Midbrain (tissue), 1 donor: ENCODE data around the gene ACTL6B.
A peak's percentile ranks its signal among the peaks of the same experiment; 100 is the strongest.

Experiments used
- DNase-seq: peaks from one replicate; lab custom pipeline; 2025; lab: John Stamatoyannopoulos, UW

ACTL6B gene

DNA sequence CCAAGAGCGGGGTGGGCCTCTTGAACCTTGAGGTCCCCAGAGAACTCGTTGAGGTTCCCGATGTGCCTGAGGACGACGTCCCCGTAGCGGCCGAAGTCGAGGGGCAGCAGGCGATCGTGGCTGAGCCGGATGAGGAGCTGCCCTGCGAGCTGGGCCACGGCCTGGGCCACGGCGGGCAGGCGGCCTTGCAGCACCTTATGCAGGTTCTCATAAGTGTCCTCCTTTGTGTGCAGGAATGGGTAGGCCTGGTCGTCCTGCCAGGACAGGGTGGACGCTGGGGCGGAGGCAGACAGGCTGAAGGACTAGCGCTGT lies 29.1 kb downstream of the ACTL6B start:
- no peak for DNase-seq

DNA sequence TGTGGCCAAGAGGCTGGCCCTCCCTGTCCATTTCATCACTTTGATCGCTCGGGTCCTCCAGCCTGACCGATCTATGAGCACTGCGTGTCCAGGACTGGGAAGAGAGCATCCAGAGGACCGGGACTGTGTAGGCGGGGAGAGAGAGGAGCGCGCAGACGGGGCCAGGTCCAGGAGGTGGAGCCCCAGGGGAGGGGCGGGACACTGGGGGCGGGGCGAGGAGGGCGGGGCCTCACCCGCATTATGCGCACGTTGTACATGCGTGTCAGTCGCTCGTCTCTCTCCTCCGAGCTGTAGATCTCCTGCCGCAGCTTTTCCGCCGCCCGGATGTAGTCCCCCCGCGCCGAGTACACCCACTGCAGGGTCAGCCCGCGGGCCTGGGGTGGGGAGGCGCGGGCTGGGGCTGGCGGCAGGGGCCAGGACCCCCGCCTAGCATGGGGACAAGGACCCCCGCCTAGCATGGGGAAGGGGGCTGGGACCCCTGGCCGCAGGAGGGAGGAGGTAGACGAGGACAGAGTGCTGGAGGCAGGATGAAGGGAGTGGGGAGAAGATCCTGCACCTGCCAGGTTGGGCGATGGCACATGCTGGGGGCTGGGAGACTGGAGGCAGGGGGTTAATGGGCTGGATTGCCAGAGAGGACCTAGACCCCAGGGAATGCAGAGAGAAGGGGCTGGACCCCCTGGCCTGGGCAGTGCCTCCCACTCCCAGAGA lies 29.6 kb downstream of the ACTL6B start:
- DNase-seq: peak; percentile 29

DNA sequence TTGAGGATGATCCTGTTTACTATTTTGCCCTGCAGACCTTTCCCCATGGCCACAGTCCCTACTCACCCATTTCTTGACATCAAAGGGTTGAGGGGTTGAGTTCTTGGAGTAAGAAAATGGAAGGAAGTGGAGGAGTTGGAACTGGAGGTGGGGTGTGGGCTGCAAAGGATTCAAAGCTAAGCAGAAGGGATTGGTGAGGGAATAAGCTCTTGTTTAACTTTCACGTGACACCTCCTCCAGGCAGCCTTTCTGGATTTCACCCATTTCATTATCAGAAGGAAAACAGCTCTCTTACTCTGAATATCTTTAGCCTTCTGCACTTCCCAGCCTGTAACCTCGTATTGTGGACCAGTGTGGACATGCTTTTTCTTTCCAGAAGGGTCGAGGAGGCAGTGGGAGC lies 30.2 kb downstream of the ACTL6B start:
- DNase-seq: no peak

DNA sequence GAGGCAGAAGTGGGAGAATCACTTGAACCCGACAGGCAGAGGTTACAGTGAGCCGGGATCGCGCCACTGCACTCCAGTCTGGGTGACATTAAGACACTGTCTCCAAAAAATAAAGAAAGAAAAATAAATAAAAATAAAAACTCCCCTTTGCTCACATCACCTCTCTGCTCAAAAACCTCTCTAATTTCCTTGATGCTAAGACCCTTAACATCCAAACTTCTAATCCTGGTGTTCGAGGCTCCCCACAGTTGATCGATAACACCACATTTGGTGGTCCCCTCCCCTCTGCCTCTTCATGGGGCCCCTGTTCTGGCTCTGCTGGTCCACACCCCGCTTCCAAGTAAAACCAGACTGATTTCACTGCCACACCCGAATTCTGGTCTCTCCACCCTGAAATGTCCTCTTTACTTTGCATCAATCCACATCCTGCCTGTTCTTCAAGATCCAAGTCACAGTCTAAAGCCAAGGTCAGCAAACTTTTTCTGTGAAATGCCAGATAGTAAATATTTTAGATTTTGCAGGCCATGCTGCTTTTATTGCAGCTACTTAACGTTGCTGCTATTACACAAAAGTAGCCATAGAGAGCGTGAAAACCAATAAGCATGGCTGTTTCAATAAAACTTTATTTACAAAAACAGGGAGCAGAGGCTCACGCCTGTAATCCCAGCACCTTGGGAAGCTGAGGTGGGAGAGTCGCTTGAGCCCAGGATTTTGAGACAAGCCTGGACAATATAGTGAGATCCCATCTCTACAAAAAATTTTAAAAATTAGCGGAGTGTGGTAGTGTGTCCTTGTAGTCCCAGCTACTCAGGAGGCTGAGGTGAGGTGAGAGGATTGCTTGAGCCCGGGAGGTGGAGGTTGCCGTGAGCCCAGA lies 32.1 kb downstream of the ACTL6B start:
- no peak for DNase-seq

DNA sequence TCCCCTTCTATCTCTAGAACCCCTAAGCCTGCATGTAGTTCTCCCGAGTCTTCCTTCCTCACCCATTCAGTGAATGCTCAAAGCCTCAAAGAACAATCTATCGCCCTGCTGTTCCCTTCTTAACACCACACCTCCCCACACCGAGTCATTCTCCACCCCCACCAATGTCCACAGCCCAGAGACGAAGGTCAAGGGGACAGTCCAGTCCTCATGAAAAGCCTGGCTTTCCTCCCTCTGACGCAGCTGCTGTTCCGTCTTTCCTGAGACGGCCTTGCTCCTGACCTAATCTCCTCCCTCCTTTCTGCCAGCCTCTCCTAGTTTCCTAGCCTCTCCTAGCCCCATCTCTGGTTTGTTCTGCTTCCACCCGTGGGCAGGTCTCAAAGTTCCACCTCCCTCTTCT lies 34.7 kb downstream of the ACTL6B start:
- DNase-seq: no peak

DNA sequence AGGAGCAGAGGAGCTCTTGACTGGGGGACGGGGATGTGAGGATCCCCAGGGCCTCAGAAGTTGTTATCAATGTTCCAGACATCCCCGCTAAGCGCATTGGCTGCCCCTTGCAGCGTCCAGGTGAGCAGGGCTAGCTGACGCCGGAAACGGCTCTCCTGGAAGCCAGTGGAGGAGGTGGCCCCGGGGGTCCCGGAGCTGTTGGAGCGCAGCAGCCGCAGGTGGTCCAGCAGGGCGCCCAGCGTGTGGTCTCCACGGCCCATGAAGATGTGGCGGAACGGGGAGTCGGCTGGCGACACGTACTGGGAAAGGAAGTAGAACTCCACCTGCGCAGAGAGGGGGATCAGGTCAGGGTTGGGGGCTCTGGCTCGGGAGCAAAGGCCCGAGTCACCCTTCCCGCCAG lies 35.4 kb downstream of the ACTL6B start:
- no peak for DNase-seq

DNA sequence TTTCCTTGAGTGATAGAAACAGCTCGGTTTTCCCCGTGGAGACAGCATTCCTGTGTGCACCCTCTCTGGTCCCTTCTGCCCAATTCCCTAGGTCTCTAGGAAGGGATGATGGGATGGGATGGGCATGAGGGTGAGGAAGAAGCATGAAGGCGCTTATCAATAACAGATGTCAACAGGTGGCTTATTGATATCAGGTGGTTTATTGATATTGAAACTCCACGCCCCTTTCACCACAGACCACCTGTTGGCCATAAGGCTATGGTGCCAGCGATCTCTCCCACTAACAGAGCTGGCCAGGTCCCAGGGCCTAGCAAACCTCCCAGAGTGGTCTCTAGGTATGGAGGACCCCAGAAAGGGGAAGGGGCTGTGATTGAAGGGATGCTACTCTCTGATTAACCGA lies 36.0 kb downstream of the ACTL6B start:
- no peak for DNase-seq

DNA sequence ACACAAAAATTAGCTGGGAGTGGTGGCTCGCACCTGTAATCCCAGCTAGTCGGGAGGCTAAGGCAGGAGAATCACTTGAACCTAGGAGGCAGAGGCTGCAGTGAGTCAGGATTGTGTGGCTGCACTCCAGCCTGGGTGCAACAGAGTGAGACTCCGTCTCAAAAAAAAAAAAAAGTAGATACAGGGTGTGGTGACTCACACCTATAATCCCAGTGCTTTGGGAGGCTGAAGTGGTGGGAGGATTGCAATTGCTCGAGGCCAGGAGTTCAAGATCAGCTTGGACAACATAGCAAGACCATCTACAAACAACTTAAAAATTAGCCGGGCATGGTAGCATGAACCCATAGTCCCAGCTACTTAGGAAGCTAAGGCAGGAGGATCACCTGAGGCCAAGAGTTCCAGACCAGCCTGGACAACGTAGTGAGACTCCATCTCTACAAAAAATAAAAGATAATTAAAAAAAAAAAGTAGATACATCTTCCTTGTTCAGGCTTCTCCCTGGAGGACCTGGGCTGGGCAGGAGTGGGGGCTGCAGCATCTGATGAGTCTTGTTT lies 41.9 kb downstream of the ACTL6B start:
- DNase-seq: no peak

DNA sequence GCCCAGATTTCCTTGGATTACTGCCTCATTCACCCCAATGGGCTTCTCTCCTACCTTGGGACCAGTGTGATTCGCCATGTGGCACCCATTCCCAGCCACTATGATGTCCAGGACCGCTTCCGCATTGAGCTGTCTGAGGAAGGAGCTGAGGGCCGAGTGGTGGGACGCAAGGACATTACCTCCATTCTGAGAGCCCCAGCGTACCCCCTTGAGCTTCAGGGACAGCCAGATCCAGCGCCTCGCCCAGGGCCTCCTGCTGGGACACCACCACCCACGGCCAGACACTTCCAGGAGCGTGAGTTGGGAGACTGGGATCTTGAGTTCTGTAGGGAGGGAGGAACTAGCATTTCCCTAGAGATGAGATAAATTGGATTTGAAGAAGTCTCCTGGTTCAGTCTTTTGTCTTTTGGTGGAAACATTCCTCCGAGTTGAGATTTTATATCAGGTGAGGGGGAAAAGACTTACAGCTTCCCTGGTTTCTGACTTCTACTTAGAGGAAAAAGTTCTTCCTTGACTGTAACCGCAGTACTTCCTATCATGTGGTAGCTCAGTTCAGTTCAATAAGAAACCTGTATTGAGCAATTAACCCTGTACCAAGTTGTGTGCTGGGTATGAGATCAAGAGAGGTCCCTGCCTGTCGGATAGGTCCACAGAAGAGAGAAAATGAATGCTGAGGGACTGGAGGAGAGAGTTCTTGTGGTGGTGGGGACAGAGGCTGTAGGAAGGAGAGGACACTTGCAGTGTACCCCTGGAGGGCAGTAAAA lies 42.7 kb downstream of the ACTL6B start:
- no peak for DNase-seq

DNA sequence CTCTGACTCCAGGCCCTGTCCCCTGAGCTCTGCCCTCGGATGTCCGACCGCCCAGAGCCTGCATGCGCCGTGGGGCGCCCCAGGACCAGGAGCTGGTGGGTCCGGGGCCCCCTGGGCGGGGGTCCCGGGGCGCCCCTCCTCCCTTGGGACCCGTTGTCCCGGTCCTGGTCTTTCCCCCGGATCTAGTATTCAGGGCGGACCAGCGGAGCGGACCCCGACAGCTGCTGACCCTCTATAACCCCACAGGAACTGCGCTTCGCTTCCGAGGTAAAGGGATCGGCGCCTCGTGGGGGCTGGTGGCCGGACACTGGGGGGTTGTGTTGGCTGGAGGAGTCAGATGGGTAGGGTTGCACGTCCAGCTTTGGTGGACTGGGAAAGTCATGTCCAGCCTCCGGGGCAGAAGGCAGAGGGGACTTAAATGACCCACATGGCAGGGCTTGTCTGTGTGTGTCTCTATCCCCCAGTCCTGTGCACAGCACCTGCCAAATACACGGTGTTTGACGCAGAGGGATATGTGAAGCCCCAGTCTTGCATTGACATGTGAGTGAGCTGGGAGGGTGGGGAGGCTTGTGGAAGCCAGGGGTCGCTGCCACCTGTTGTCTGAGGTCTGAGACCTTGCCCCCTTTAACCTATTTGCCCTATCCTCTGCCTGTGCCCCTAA lies 43.4 kb downstream of the ACTL6B start:
- no peak for DNase-seq

DNA sequence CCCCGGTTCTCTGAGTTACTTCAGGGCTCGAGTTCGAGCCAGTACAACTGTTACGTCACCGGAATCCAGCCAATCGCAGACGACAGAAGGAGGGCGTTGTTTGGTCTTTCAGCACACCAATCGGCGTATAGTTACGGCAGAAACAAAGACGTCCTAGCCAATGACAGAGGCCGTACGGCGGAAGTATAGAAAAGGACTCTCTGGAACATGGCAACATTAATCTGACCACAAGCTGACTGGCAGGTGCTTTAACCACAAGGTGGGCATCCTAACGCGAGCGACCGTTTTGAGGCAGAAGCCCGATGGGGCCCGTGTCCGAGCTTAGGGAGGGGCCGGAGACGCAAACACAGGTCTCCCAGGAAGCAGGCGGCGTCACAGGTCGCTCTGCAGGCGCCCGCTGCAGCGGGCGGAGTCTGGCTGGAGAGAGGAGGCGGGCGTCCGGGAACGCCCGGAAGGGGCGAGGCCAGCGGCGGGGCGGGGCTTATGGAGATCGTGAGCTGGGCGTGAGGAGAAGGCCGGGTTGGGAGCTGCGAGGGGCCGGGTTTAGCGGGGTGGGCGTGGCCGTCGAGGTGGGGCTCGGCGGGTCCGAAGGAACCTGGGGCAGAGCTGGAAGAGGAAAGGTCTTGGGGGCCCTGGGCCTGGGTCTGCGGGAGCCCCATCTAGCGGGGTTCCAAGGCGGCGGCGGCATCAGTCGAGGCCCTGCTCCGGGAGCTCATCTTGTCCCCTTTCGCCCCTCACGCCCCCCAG lies 44.1 kb downstream of the ACTL6B start, which contains the start of gene MOSPD3:
Gene MOSPD3 (plus strand): TSS at position 558 of the 747 bp plus-strand sequence. CDS start 252 bp downstream, outside the sequence.
- DNase-seq: peak; percentile 99

DNA sequence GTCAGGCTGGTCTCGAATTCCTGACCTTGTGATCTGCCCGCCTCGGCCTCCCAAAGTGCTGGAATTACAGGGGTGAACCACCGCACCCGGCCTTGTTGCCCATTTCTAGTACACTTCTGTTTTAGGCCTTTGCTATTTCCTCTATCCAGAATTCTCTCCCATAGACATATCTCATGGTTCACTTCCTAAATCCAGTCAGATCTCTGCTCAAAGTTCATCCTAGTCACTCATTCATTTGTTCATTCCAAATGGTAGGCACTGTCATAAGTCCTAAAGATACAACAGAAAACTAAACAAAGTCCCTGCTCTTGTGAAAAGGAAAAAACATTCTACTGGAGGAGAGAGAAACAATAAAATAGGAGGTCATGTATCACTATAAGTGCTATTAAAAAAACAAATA lies 46.3 kb downstream of the ACTL6B start:
- DNase-seq: no peak

DNA sequence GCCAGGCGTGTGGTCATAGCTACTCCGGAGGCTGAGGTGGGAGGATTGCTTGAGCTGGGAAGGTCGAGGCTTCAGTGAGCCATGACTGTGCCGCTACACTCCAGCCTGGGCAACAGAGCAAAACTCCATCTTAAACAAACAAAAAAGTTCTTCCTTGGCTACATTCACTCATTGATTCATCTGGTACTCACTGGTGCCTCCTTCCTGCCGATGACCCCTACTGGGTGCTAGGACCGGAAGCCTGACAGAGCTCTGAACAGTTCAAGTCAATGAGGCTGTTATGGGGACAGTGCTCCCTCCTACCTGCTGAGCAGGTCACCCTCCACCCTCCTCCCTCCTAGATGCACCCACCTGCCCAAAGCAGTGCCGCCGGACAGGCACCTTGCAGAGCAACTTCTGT lies 49.1 kb downstream of the ACTL6B start:
- DNase-seq: no peak

DNA sequence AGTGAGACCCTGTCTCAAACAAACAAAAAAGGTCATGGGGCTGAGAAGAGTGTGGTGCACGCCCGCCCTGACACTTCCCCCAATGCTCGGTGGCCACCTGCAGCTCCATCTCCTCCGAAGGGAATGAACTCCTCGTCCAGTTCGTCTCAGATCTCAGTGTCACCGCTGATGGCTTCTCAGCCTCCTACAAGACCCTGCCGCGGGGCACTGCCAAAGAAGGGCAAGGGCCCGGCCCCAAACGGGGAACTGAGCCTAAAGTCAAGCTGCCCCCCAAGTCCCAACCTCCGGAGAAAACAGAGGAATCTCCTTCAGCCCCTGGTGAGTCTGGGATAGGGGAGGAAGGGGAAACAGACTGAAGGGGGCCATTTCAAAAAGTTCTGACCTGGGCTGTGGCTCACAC lies 49.9 kb downstream of the ACTL6B start:
- no peak for DNase-seq

DNA sequence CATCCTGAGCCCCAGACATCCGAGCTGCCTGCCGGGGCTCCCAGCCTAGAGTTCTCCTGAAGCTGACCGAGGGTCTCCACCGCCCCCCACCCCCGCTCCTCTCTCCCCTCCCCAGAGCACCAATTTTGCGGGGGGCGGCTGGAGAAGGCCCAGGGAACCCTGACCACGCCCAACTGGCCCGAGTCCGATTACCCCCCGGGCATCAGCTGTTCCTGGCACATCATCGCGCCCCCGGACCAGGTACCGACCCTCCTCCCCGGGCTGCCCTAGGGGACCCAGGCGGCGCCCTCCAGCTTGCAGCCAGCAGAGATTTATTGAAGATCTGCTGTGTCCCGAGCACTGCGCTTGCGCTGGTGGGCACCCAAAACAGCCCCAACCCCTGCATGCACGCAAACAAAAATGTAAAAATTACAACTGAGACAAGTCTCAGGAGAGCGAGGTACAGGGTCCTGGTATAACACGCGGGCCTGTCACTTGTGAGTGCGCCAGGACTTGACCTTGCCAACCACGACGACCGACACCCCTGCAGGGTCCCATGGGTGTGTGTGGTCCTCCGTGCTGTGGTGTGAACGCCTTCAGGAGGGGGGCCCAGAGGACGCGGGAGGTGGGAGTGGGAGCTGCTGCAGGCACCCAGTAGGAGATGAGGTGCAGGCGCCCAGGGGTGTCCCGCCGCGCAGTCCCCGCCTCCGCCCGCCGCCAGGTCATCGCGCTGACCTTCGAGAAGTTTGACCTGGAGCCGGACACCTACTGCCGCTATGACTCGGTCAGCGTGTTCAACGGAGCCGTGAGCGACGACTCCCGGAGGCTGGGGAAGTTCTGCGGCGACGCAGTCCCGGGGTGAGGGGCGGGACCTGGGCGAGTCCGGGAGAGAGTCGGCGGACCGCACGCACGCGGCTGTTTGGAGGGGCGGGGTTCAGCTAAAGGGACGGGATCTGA lies 51.0 kb downstream of the ACTL6B start:
- no peak for DNase-seq

DNA sequence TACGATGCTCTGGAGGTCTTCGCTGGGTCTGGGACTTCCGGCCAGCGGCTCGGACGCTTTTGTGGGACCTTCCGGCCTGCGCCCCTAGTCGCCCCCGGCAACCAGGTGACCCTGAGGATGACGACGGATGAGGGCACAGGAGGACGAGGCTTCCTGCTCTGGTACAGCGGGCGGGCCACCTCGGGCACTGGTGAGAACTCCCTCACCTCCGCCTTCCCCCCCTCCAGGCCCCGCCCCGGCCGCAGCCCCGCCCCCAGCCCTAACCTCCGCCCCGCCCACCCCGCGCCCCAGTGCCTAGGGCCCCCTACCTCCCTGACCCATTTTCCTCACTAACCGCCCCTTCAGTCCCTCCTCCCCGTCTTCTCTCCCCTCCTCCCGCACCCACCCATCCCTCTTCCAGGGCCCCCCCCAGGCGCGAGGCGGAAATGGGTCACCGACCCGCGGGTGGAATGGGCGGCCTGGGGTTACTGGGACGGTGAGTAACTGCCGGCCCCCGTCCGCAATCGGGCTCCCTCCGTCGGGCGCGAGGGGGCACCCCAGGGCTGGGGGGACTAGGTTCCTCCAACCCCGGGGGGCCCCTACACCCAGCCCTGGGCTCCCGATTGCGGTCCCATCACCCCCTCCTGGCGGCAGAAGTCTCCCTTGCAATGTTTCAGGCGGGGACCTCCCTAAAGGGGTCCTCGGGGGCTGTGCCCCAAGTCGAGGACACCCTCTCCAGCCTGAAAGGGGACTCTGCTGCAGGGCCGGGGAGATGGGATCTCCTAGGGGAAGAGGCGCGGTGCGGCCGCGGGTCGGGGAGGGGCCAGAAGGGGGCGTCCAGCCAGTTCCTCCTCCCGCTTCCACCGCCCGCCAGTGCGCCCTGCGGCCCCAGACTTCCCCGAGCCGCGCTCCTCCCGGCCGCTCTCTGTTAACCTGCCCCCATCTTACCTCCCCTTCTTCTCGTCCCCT lies 51.9 kb downstream of the ACTL6B start:
- DNase-seq: peak; percentile 44

DNA sequence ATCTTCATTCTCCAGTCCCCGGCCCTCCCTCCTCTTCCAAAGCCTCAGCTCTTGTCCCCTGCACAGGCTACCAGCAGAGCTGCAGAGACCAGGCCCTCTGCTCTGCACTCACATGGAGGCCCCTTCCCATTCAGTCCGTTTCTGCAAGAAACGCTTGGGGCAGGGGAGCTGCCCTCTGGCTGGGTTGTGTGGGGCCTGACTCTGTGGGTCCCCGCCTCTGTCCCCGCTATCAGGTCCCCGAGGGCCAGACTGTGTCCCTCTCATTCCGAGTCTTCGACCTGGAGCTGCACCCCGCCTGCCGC lies 52.6 kb downstream of the ACTL6B start:
- no peak for DNase-seq

DNA sequence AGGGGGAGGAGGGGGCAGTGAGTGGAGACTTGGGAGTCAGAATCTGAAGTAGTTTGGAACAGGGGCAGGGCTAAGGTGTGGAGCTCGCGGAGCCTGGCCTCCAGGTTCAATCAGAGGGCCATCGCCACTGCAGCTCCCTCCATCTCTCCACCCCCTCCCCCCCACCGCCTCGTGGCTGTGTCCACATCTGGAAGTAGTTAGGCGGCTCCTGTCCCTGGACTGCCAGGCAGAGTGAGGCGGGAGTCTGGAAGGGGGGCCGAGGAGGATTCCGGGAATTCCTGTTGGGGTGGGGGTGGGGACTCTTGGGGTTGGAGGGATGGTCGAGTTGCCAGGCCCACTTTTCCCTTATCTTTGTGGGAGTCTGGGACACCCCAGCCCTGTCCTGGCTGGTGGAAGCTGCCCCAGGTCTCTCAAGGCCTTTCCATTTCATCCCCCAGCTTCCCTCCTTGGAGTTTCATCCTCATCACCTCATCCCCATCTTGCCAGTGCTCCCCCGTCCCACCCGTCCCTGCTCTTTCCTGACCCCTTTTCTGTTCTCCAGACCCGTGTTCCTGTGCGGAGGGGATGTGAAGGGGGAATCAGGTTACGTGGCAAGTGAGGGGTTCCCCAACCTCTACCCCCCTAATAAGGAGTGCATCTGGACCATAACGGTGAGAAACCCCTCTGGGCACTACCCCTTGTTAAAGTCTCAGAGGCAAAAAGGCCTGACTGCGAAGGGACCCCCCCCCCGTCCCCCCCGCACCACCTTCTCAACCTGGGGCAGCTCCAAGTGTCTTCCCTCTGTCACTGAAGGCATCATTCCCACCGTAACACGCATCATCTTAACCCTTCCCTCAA lies 53.1 kb downstream of the ACTL6B start:
- DNase-seq: no peak
